ENCODE results near the gene MRPS27.
A peak's percentile ranks its signal among the peaks of the same experiment; 100 is the strongest.

MRPS27 gene

GRCh38 chr5:72319976-72320752 is at the start of gene MRPS27, which contains the start of gene PTCD2:
Gene MRPS27, minus strand, starts transcription at chr5:72320240. Its CDS starts 19 bp downstream, at chr5:72320221.
Gene PTCD2, plus strand, starts transcription at chr5:72320373. Its CDS starts 10 bp downstream, at chr5:72320383.
- H3K27me3 ChIP-seq (ENCODE audit: insufficient read depth, insufficient read length) = no peaks in the 10 kb centered on the region
- peak; percentile 96 for DNase-seq (ENCODE audit: low read depth, low spot score)
- TF ChIP-seq SUZ12 (IDR thresholded peaks at IDR 0.05; ENCODE audit: extremely low read depth, insufficient read depth, insufficient read length) (no peak), YY1 (IDR thresholded peaks at IDR 0.05; ENCODE audit: insufficient read depth, insufficient read length) (peak; percentile 85)
- no peaks in the 10 kb centered on the region for H3K4me1 ChIP-seq (ENCODE audit: insufficient read depth, insufficient read length)
- H3K36me3 ChIP-seq (ENCODE audit: insufficient read depth, insufficient read length, low read length) = peaks cover 46% of the 10 kb centered on the region
- peak within 1 kb of the TSS; percentile 90 for H3K4me3 ChIP-seq (ENCODE audit: insufficient read length, low read depth)
- no peaks in the 10 kb centered on the region for H3K9me3 ChIP-seq (ENCODE audit: insufficient read depth, low read length)
- H3K9ac ChIP-seq (ENCODE audit: insufficient read length, low read depth) = peak within 1 kb of the TSS; percentile 97

GRCh38 chr5:72369711-72370110 is 49.7 kb upstream of the MRPS27 start:
- TF ChIP-seq ZNF274 (IDR thresholded peaks at IDR 0.05; ENCODE audit: low read depth, low read length) = no peak
- no peak for TF ChIP-seq SUZ12 (IDR thresholded peaks at IDR 0.05; ENCODE audit: extremely low read depth, insufficient read depth, insufficient read length)
- TF ChIP-seq YY1 (IDR thresholded peaks at IDR 0.05; ENCODE audit: insufficient read depth, insufficient read length) = no peak
- DNase-seq (ENCODE audit: low read depth, low spot score) = no peak
- H3K9me3 ChIP-seq (ENCODE audit: insufficient read depth, low read length) = no peaks in the 10 kb centered on the region
- H3K4me1 ChIP-seq (ENCODE audit: insufficient read depth, insufficient read length) = no peaks in the 10 kb centered on the region
- H3K27me3 ChIP-seq (ENCODE audit: insufficient read depth, insufficient read length) = no peaks in the 10 kb centered on the region
- peaks cover 6% of the 10 kb centered on the region for H3K36me3 ChIP-seq (ENCODE audit: insufficient read depth, insufficient read length, low read length)
- H3K9ac ChIP-seq (ENCODE audit: insufficient read length, low read depth) = no peak overlapping the region
- H3K4me3 ChIP-seq (ENCODE audit: insufficient read length, low read depth) = no peak overlapping the region

- Histone ChIP-seq H3K9me3 (ENCODE audit: insufficient read depth, low read length) (no peaks in the 10 kb centered on the region), H3K4me1 (ENCODE audit: insufficient read depth, insufficient read length) (no peaks in the 10 kb centered on the region), H3K27me3 (ENCODE audit: insufficient read depth, insufficient read length) (no peaks in the 10 kb centered on the region), H3K9ac (ENCODE audit: insufficient read length, low read depth) (no peak overlapping the region), H3K36me3 (ENCODE audit: insufficient read depth, insufficient read length, low read length) (peaks cover 9% of the 10 kb centered on the region), H3K4me3 (ENCODE audit: insufficient read length, low read depth) (no peak overlapping the region)
- DNase-seq (ENCODE audit: low read depth, low spot score) = no peak
- no peak for TF ChIP-seq YY1 (IDR thresholded peaks at IDR 0.05; ENCODE audit: insufficient read depth, insufficient read length)
- TF ChIP-seq SUZ12 (IDR thresholded peaks at IDR 0.05; ENCODE audit: extremely low read depth, insufficient read depth, insufficient read length) = no peak
- TF ChIP-seq ZNF274 (IDR thresholded peaks at IDR 0.05; ENCODE audit: low read depth, low read length) = no peak
Observed at GRCh38 chr5:72369301-72369700, 49.3 kb upstream of the MRPS27 start.

- TF ChIP-seq SUZ12 (IDR thresholded peaks at IDR 0.05; ENCODE audit: extremely low read depth, insufficient read depth, insufficient read length) (no peak), ZNF274 (IDR thresholded peaks at IDR 0.05; ENCODE audit: low read depth, low read length) (no peak)
- Histone ChIP-seq H3K36me3 (ENCODE audit: insufficient read depth, insufficient read length, low read length) (peaks cover 9% of the 10 kb centered on the region), H3K9me3 (ENCODE audit: insufficient read depth, low read length) (no peaks in the 10 kb centered on the region), H3K27me3 (ENCODE audit: insufficient read depth, insufficient read length) (no peaks in the 10 kb centered on the region), H3K4me3 (ENCODE audit: insufficient read length, low read depth) (no peak overlapping the region), H3K9ac (ENCODE audit: insufficient read length, low read depth) (no peak overlapping the region), H3K4me1 (ENCODE audit: insufficient read depth, insufficient read length) (no peaks in the 10 kb centered on the region)
- no peak for DNase-seq (ENCODE audit: low read depth, low spot score)
Observed at GRCh38 chr5:72368271-72368670, 48.2 kb upstream of the MRPS27 start.

GRCh38 chr5:72366324-72366976 is 46.4 kb upstream of the MRPS27 start:
- peak; percentile 48 for DNase-seq (ENCODE audit: low read depth, low spot score)
- H3K9me3 ChIP-seq (ENCODE audit: insufficient read depth, low read length) = peaks cover 12% of the 10 kb centered on the region; the same call in 1 of the 2 replicates
- no peak for TF ChIP-seq SUZ12 (IDR thresholded peaks at IDR 0.05; ENCODE audit: extremely low read depth, insufficient read depth, insufficient read length)
- TF ChIP-seq YY1 (IDR thresholded peaks at IDR 0.05; ENCODE audit: insufficient read depth, insufficient read length) = no peak
- TF ChIP-seq ZNF274 (IDR thresholded peaks at IDR 0.05; ENCODE audit: low read depth, low read length) = no peak
- no peaks in the 10 kb centered on the region for H3K27me3 ChIP-seq (ENCODE audit: insufficient read depth, insufficient read length)
- no peaks in the 10 kb centered on the region for H3K4me1 ChIP-seq (ENCODE audit: insufficient read depth, insufficient read length)
- peaks cover 23% of the 10 kb centered on the region for H3K36me3 ChIP-seq (ENCODE audit: insufficient read depth, insufficient read length, low read length)
- H3K4me3 ChIP-seq (ENCODE audit: insufficient read length, low read depth) = no peak overlapping the region
- no peak overlapping the region for H3K9ac ChIP-seq (ENCODE audit: insufficient read length, low read depth)

- Histone ChIP-seq H3K27me3 (ENCODE audit: insufficient read depth, insufficient read length) (no peaks in the 10 kb centered on the region), H3K4me3 (ENCODE audit: insufficient read length, low read depth) (no peak overlapping the region), H3K9me3 (ENCODE audit: insufficient read depth, low read length) (peaks cover 12% of the 10 kb centered on the region; the same call in 1 of the 2 replicates), H3K36me3 (ENCODE audit: insufficient read depth, insufficient read length, low read length) (peaks cover 33% of the 10 kb centered on the region), H3K4me1 (ENCODE audit: insufficient read depth, insufficient read length) (no peaks in the 10 kb centered on the region), H3K9ac (ENCODE audit: insufficient read length, low read depth) (no peak overlapping the region)
- TF ChIP-seq SUZ12 (IDR thresholded peaks at IDR 0.05; ENCODE audit: extremely low read depth, insufficient read depth, insufficient read length) (no peak), YY1 (IDR thresholded peaks at IDR 0.05; ENCODE audit: insufficient read depth, insufficient read length) (no peak), ZNF274 (IDR thresholded peaks at IDR 0.05; ENCODE audit: low read depth, low read length) (no peak)
- DNase-seq (ENCODE audit: low read depth, low spot score) = no peak
Observed at GRCh38 chr5:72364951-72365350, 44.9 kb upstream of the MRPS27 start.

- Histone ChIP-seq H3K9me3 (ENCODE audit: insufficient read depth, low read length) (peaks cover 12% of the 10 kb centered on the region; the same call in 1 of the 2 replicates), H3K4me3 (ENCODE audit: insufficient read length, low read depth) (no peak overlapping the region), H3K36me3 (ENCODE audit: insufficient read depth, insufficient read length, low read length) (peaks cover 40% of the 10 kb centered on the region), H3K27me3 (ENCODE audit: insufficient read depth, insufficient read length) (no peaks in the 10 kb centered on the region), H3K9ac (ENCODE audit: insufficient read length, low read depth) (no peak overlapping the region), H3K4me1 (ENCODE audit: insufficient read depth, insufficient read length) (no peaks in the 10 kb centered on the region)
- no peak for DNase-seq (ENCODE audit: low read depth, low spot score)
- TF ChIP-seq SUZ12 (IDR thresholded peaks at IDR 0.05; ENCODE audit: extremely low read depth, insufficient read depth, insufficient read length) (no peak), ZNF274 (IDR thresholded peaks at IDR 0.05; ENCODE audit: low read depth, low read length) (no peak), YY1 (IDR thresholded peaks at IDR 0.05; ENCODE audit: insufficient read depth, insufficient read length) (no peak)
Observed at GRCh38 chr5:72364171-72364570, 44.1 kb upstream of the MRPS27 start.
